ENCODE data around the gene TOP2A.
"Not testable (repeated sequence)": the region's sequence is repeated elsewhere in the genome, so short reads cannot be mapped to it uniquely, and the experiment has no call there.

Gene TOP2A

GRCh38 chr17:40373324-40373723, 44.4 kb downstream of the TOP2A start:
- ChIA-PET CTCF (interaction anchor here (0.7 to 2.8 kb wide), 6 partner anchors 9 to 247 kb away, joined by 3 to 14 read pairs (median 3); no protein-coding TSS in a partner anchor), POLR2A (no interaction called here)
- peak; percentile 18 for DNase-seq (ENCODE audit: extremely low spot score)
- no peak for TF ChIP-seq CTCF (IDR thresholded peaks at IDR 0.05; ENCODE audit: control extremely low read depth, extremely low read depth, low read depth, missing control alignments)

- CTCF ChIA-PET: interaction anchor here (0.7 to 2.8 kb wide), 5 partner anchors 10 to 247 kb away, joined by 3 to 14 read pairs (median 3); no protein-coding TSS in a partner anchor
- DNase-seq (ENCODE audit: extremely low spot score); POLR2A ChIA-PET: not testable (repeated sequence)
Measured at GRCh38 chr17:40372644-40373043, 45.1 kb downstream of the TOP2A start.

GRCh38 chr17:40372031-40372430, 45.7 kb downstream of the TOP2A start:
- TF ChIP-seq CTCF (IDR thresholded peaks at IDR 0.05; ENCODE audit: control extremely low read depth, extremely low read depth, low read depth, missing control alignments): no peak
- POLR2A ChIA-PET: no interaction called here
- DNase-seq (ENCODE audit: extremely low spot score): no peak
- CTCF ChIA-PET: interaction anchor here (2.8 kb wide), 1 partner anchor 9 kb away, joined by 14 read pairs; no protein-coding TSS in a partner anchor

- no peak for TF ChIP-seq CTCF (IDR thresholded peaks at IDR 0.05; ENCODE audit: control extremely low read depth, extremely low read depth, low read depth, missing control alignments)
- DNase-seq (ENCODE audit: extremely low spot score): peak; percentile 25
- ChIA-PET POLR2A (interaction anchor here (0.7 kb wide), 1 partner anchor 19 kb away, joined by 5 read pairs; no protein-coding TSS in a partner anchor), CTCF (interaction anchor here (2.8 kb wide), 1 partner anchor 9 kb away, joined by 14 read pairs; no protein-coding TSS in a partner anchor)
Measured at GRCh38 chr17:40371261-40371929, 46.3 kb downstream of the TOP2A start.

- POLR2A ChIA-PET: no interaction called here
- CTCF ChIA-PET: interaction anchor here (1.0 kb wide), 1 partner anchor 15 kb away, joined by 3 read pairs; no protein-coding TSS in a partner anchor
- no peak for TF ChIP-seq CTCF (IDR thresholded peaks at IDR 0.05; ENCODE audit: control extremely low read depth, extremely low read depth, low read depth, missing control alignments)
- no peak for DNase-seq (ENCODE audit: extremely low spot score)
Measured at GRCh38 chr17:40369923-40370322, 47.8 kb downstream of the TOP2A start.

- DNase-seq (ENCODE audit: extremely low spot score); POLR2A ChIA-PET: not testable (repeated sequence)
- CTCF ChIA-PET: interaction anchor here (1.1 kb wide), 1 partner anchor 9 kb away, joined by 3 read pairs; no protein-coding TSS in a partner anchor
Measured at GRCh38 chr17:40367728-40368127, 50.0 kb downstream of the TOP2A start.

GRCh38 chr17:40366861-40367518, 50.7 kb downstream of the TOP2A start:
- no peak for DNase-seq (ENCODE audit: extremely low spot score)
- no peak for TF ChIP-seq CTCF (IDR thresholded peaks at IDR 0.05; ENCODE audit: control extremely low read depth, extremely low read depth, low read depth, missing control alignments)
- POLR2A ChIA-PET: interaction anchor here (0.6 kb wide), 1 partner anchor 218 kb away, joined by 12 read pairs; no protein-coding TSS in a partner anchor
- CTCF ChIA-PET: interaction anchor here (1.1 to 20.0 kb wide), 5 partner anchors 10 to 167 kb away, joined by 3 to 604 read pairs (median 3); partner anchors contain the start of gene RARA
